Embryonic facial prominence (tissue), 1 donor: ENCODE measurements around the gene PVR.
"Not testable (repeated sequence)": the region's sequence is repeated elsewhere in the genome, so short reads cannot be mapped to it uniquely, and the experiment has no call there.

Source experiments
- DNase-seq: peaks from one replicate; pipeline ENCODE4 v3.0.0-alpha.2; 2016; ENCODE audit errors: extremely low spot score

Gene PVR

GRCh38 chr19:44645407-44646048, 1.8 kb downstream of the PVR start:
- DNase-seq, result no peak

DNA sequence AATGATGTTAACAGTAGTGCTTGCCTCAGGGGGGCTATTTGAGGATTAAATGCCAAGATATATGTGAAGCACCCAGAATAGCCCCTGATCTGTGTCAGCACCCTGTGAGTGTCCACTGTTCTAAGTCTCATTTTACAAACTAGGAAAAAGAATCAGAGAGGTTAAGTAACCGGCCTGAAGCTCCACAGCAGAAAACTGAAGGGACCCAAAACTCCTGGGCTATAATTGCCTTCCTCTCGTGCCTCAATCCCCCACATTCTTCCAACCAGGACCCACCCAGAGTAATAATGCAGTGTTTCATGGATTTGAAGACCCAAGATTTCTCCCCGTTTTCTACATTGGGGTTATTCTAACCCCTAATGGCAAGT, 2.3 kb downstream of the PVR start:
- DNase-seq, result no peak

- DNase-seq, result no peak
Measured at GRCh38 chr19:44647144-44647543, 3.4 kb downstream of the PVR start.

DNA sequence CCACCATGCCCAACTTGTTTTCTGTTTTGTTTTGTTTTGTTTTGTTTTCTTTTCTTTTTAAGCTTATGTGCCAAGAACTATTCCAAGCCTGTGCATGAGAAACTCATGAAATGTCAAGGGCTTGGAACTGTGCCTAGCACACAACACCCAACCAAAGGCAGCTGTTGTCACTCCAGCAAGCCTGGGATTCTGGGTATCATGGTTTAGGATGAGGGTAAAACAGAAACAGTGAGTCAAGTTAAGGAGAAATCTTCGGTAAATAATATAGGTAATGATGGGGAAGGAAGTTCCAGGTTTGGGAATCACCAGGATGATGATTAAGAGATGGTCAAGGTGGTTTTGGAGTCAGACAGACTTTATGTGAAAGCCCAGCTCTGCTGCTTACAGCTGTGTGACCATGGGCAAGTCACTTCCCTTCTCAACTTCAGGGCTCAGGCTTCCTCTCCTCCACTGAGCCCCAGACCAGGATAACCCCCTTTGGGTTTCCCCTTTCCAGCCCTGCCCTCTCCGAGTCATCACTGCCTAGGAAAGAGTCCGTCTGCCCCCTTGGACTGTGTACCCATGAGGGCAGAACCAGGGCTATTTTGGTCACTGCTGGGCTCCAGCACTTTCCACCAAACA, 5.0 kb downstream of the PVR start:
- DNase-seq, result no peak

DNA sequence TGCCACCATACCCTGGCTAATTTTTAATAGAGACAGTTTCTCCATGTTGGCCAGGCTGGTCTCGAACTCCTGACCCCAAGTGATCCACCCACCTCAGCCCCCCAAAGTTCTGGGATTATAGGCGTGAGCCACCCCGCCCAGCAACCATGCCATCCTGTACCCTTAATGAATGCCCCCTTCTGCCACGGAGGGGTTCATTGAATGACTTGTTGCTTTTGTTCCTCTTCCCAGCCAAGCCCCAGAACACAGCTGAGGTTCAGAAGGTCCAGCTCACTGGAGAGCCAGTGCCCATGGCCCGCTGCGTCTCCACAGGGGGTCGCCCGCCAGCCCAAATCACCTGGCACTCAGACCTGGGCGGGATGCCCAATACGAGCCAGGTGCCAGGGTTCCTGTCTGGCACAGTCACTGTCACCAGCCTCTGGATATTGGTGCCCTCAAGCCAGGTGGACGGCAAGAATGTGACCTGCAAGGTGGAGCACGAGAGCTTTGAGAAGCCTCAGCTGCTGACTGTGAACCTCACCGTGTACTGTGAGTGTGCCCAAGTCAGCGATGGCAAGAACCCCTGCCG, 6.0 kb downstream of the PVR start:
- DNase-seq, result no peak

- no peak for DNase-seq
Measured at GRCh38 chr19:44653343-44653742, 9.6 kb downstream of the PVR start.

GRCh38 chr19:44653977-44654774, 10.5 kb downstream of the PVR start:
- no peak for DNase-seq

- peak; percentile 18 for DNase-seq
Measured at GRCh38 chr19:44657211-44657921, 13.7 kb downstream of the PVR start.

DNA sequence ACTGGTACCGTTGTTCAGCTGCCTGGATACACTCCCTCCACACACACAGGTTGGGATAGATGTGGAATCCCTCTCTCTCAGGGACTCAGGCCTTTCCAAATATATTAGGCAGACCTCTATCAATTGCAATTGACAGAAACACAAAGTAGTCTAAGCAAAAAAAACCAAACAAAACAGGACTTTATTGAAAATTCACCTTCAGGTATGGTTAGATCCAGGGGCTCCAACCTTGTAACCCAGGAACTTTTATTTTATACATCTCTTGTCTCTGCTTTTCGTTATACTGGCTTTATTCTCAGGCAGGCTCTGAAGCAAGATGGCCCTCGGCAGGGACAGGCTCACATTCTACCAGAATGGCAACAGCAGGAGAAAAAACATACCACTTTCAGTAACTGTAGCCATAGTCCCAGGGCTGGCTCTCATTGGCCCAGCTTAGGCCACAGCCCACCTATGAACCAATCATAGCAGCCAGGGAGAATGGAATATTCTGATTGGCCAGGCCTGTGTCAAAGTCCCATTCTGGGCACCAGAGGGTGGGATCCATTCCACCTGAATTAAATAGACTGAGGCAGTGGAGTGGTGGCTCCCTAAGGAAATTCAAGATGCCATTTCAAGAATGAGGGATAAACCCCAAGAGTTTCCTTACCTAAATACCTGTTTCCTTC, 14.5 kb downstream of the PVR start:
- DNase-seq, result no peak

GRCh38 chr19:44660081-44660480, 16.4 kb downstream of the PVR start:
- no peak for DNase-seq

GRCh38 chr19:44661205-44661604, 17.5 kb downstream of the PVR start:
- no peak for DNase-seq

DNA sequence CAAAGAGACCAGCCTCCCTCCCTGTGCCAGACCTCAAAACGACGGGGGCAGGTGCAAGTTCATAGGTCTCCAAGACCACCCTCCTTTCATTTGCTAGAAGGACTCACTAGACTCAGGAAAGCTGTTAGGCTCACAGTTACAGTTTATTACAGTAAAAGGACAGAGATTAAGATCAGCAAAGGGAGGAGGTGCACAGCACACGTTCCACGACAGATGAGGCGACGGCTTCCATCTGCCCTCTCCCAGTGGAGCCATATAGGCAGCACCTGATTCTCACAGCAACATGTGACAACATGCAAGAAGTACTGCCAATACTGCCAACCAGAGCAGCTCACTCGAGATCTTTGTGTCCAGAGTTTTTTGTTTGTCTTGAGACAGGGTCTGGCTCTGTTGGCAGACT, 18.2 kb downstream of the PVR start:
- no peak for DNase-seq

DNA sequence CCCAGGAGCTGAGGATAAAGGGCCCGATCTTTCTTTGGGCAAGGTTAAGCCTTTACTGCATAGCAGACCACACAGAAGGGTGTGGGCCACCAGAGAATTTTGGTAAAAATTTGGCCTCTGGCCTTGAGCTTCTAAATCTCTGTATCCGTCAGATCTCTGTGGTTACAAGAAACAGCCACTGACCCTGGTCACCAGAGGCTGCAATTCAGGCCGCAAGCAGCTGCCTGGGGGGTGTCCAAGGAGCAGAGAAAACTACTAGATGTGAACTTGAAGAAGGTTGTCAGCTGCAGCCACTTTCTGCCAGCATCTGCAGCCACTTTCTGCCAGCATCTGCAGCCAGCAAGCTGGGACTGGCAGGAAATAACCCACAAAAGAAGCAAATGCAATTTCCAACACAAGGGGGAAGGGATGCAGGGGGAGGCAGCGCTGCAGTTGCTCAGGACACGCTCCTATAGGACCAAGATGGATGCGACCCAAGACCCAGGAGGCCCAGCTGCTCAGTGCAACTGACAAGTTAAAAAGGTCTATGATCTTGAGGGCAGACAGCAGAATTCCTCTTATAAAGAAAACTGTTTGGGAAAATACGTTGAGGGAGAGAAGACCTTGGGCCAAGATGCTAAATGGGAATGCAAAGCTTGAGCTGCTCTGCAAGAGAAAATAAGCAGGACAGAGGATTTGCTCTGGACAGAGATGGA, 19.1 kb downstream of the PVR start:
- no peak for DNase-seq

DNA sequence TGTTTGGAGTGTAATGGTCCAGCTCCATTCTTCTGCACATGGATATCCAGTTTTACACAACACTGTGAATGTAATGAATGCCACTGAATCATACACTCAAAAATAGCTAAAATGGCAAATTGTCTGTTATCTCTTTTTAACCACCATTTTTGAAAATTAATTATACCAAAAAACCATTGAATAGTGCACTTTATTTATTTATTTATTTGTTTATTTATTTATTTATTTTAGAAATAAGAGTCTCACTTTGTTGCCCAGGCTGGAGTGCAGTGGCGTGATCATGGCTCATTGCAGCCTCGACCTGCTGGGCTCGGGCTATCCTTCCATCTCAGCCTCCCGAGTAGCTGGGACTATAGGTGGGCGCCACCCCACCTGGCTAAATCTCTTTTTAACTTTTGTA, 20.3 kb downstream of the PVR start:
- no peak for DNase-seq

- DNase-seq, result no peak
Measured at GRCh38 chr19:44664976-44665375, 21.3 kb downstream of the PVR start.

DNA sequence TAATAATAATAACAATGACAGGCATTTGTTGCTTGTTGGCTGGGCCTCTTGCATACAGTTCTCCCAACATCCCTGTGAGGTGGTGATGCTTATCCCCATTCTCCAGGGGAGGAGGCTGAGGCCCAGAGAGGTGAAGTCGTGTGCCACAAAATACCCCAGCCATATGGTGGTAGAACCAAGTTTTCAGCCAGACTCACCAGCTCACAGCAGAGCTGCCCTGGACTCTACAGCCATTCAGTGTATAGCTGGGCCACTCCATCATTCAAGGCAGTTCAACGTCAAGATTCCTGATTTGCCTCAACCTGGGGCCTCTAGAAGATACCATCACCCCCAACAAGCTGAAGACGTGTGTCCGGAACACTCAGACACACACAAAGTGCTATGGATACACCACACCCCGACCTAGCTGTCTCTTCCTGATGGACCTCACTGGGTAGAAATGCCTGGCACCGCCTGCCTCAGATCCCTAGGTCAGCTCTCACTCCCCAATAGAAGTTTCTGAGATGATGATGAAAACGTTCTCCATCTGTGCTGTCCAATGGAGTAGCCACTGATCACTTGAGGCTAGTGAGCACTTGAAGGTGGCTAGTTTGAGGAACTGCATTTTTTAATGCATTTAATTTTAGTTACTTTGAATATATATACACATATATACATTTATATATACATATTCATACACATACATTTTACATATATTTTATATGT, 23.3 kb downstream of the PVR start:
- no peak for DNase-seq

- no peak for DNase-seq
Measured at GRCh38 chr19:44668985-44669764, 25.5 kb downstream of the PVR start.

- not testable (repeated sequence) for DNase-seq
Measured at GRCh38 chr19:44670027-44670426, 26.3 kb downstream of the PVR start.

- no peak for DNase-seq
Measured at GRCh38 chr19:44671400-44671799, 27.7 kb downstream of the PVR start, which contains the start of gene CEACAM19. Gene CEACAM19 (plus strand): TSS chr19:44671482. CDS start chr19:44671932, 450 bp downstream.
